Breast epithelium (tissue), 4 donors: Measurements from ENCODE around the gene ADNP. TPM values are rescaled to one million over a fixed set of nuclear protein-coding genes. Genes with fewer than 3 reads are reported as not detected.
A peak's percentile ranks its signal among the peaks of the same experiment; 100 is the strongest.

Source experiments
- DNase-seq, 2 donors: peaks; one replicate each; pipeline ENCODE4 v3.0.0-alpha.2; 2019; ENCODE audit warnings: low spot score in 2 of 2
- H3K27ac ChIP-seq, 2 donors: fragments of 200-600 bp; sonication (generic) in 1 of 2; one replicate each; pipeline ENCODE4 v1.5.1; 2016 to 2019; ENCODE audit warnings: mild to moderate bottlenecking in 1 of 2
- H3K27me3 ChIP-seq, 2 donors: fragments of 200-600 bp; sonication (generic) in 1 of 2; one replicate each; pipeline versions ENCODE4 v1.5.1 to v1.6.0; 2017 to 2019; ENCODE audit warnings: control low read depth in 1 of 2, mild to moderate bottlenecking in 1 of 2
- H3K36me3 ChIP-seq: fragments of 200-600 bp; one replicate; pipeline ENCODE4 v1.5.1; 2019
- H3K4me1 ChIP-seq, 2 donors: fragments of 200-600 bp; sonication (generic); one replicate each; pipeline ENCODE4 v1.5.1; 2016 to 2019; ENCODE audit warnings: control low read depth in 1 of 2
- H3K4me3 ChIP-seq, 3 donors: fragments of 200-600 bp; sonication (generic); 1 replicate in 2 of 3; 2 replicates in 1 of 3; pipeline ENCODE4 v1.5.1; 2016 to 2019; ENCODE audit warnings: mild to moderate bottlenecking in 3 of 3, moderate library complexity in 2 of 3
- H3K9me3 ChIP-seq, 2 donors: fragments of 200-600 bp; sonication (generic) in 1 of 2; one replicate each; pipeline ENCODE4 v1.5.1; 2016 to 2019; ENCODE audit warnings: control low read depth in 1 of 2
- CTCF ChIP-seq, 3 donors: fragments of 450-650 bp; IDR thresholded peaks; one replicate each; pipeline ENCODE4 v1.5.1; 2016 to 2017; ENCODE audit warnings: antibody characterized with exemption in 3 of 3, mild to moderate bottlenecking in 3 of 3, moderate library complexity in 3 of 3
- POLR2A ChIP-seq: fragments of 450-650 bp; IDR thresholded peaks from one replicate; pipeline ENCODE4 v1.6.1; 2016; ENCODE audit warnings: antibody characterized with exemption, mild to moderate bottlenecking, moderate library complexity
- POLR2AphosphoS5 ChIP-seq, 3 donors: sonication (generic); formaldehyde crosslinking; IDR thresholded peaks; one replicate each; pipeline ENCODE4 v1.6.1; 2017; ENCODE audit warnings: antibody characterized with exemption in 3 of 3
- intact Hi-C: fragments of 100-400 bp; cut with DNase I; formaldehyde crosslinking; loops from one replicate; pipeline ENCODE4 v1.15.1; 2023; ENCODE audit warnings: low total_unique reads
- total RNA-seq, 3 donors: library from RNA; depleted of rRNA; stranded (reverse); fragments of >200 nt; gene quantifications; one replicate each; pipeline ENCODE4 v1.1.0, GENCODE V29; 2016

Gene ADNP
- total RNA-seq, 3 donors from 2014 or later: 51.7 to 70.2 (median 60.0) TPM

- peak overlapping the region; percentile 79 to 88 (median 86) for H3K4me3 ChIP-seq
- peaks cover 0 to 8% of the 10 kb centered on the region in 2 donors for H3K4me1 ChIP-seq
- DNase-seq: no peak
- peak overlapping the region; percentile 99 to 100 for H3K27ac ChIP-seq
- no peaks in the 10 kb centered on the region for H3K27me3 ChIP-seq
- TF ChIP-seq POLR2A: no peak
- TF ChIP-seq POLR2AphosphoS5 (IDR thresholded peaks at IDR 0.05): no peak
- TF ChIP-seq CTCF (IDR thresholded peaks at IDR 0.05): no peak
- intact Hi-C loops: loop anchor here (10.0 kb wide), 1 partner anchor 137 kb away; the partner anchor contains the start of gene BCAS4
- no peaks in the 10 kb centered on the region for H3K9me3 ChIP-seq
- H3K36me3 ChIP-seq: no peaks in the 10 kb centered on the region
Measured at GRCh38 chr20:50932016-50932485, 814 bp upstream of the ADNP start.

GRCh38 chr20:50930976-50931305 lies 296 bp downstream of the ADNP start:
- TF ChIP-seq POLR2A (no peak), POLR2AphosphoS5 (IDR thresholded peaks at IDR 0.05) (no peak), CTCF (IDR thresholded peaks at IDR 0.05) (no peak)
- peak overlapping the region; percentile 99 to 100 for H3K27ac ChIP-seq
- DNase-seq: no peak
- H3K4me1 ChIP-seq: peaks cover 0 to 8% of the 10 kb centered on the region in 2 donors
- H3K9me3 ChIP-seq: no peaks in the 10 kb centered on the region
- no peaks in the 10 kb centered on the region for H3K27me3 ChIP-seq
- intact Hi-C loops: loop anchor here (10.0 kb wide), 1 partner anchor 136 kb away; the partner anchor contains the start of gene BCAS4
- H3K4me3 ChIP-seq: peak overlapping the region; percentile 79 to 88 (median 86)
- H3K36me3 ChIP-seq: no peaks in the 10 kb centered on the region

GRCh38 chr20:50930139-50930975 lies 880 bp downstream of the ADNP start:
- peak overlapping the region; percentile 99 to 100 for H3K27ac ChIP-seq
- H3K4me1 ChIP-seq: peaks cover 0 to 8% of the 10 kb centered on the region in 2 donors
- no peak for DNase-seq
- TF ChIP-seq POLR2AphosphoS5 (IDR thresholded peaks at IDR 0.05) (no peak), POLR2A (no peak), CTCF (IDR thresholded peaks at IDR 0.05) (no peak)
- intact Hi-C loops: loop anchor here (10.0 kb wide), 1 partner anchor 136 kb away; the partner anchor contains the start of gene BCAS4
- H3K27me3 ChIP-seq: no peaks in the 10 kb centered on the region
- no peaks in the 10 kb centered on the region for H3K36me3 ChIP-seq
- H3K9me3 ChIP-seq: no peaks in the 10 kb centered on the region
- H3K4me3 ChIP-seq: peak overlapping the region; percentile 79 to 88 (median 86)

GRCh38 chr20:50929299-50930138 lies 1.7 kb downstream of the ADNP start:
- peak; percentile 58 to 83 (median 83) for TF ChIP-seq CTCF (IDR thresholded peaks at IDR 0.05)
- TF ChIP-seq POLR2AphosphoS5 (IDR thresholded peaks at IDR 0.05): peak; percentile 42 to 77 (median 67)
- no peak for TF ChIP-seq POLR2A
- H3K36me3 ChIP-seq: no peaks in the 10 kb centered on the region
- peaks cover 0 to 8% of the 10 kb centered on the region in 2 donors for H3K4me1 ChIP-seq
- peak overlapping the region; percentile 78 to 99 for H3K27ac ChIP-seq
- H3K27me3 ChIP-seq: no peaks in the 10 kb centered on the region
- peak overlapping the region; percentile 79 to 88 (median 86) for H3K4me3 ChIP-seq
- intact Hi-C loops: loop anchor here (10.0 kb wide), 1 partner anchor 135 kb away; the partner anchor contains the start of gene BCAS4
- no peaks in the 10 kb centered on the region for H3K9me3 ChIP-seq
- DNase-seq: peak; percentile 80 to 82
